GM18517 (cell line): ENCODE measurements around the gene ADAMTS17.

Experiments
- ATAC-seq: cut with Tn5 transposase; IDR thresholded peaks from one replicate; pipeline ENCODE4 v1.9.1; 2021; ENCODE audit warnings: mild to moderate bottlenecking, moderate library complexity; ENCODE audit not compliant: unreplicated experiment

Gene ADAMTS17

DNA sequence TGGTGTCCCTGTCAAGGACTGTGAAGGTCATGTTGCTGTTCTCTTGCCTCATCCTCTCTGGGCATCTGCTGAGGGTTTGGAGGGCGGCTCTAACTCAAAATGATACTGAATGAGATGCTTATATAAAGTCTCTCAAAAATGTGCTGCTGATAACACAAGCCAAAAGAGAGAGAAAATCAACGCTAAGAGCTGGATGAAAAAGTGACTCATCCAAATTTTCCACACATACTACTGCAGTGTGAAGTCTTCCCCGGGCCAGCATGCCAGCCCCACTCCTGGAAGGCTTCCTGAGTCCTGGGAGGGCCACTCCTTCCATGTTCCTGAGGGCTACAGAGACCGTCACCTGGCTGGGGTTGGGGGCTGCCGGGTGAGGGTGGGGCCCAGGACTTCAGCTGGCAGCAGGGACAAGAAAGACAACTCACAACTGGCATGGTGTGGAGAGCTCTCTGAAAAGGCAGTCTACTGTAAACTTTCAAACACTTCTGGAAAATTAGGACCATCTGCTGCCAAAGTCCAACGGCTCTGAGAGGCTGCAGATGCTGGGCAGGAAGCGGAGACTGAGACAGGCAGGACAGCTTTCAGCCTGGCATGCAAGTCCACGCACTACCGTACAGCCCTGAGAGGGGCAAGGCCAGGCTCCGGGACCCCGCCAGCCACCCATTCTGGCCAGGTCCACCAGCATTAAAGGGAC lies 200.3 kb downstream of the ADAMTS17 start:
- no peak for ATAC-seq

DNA sequence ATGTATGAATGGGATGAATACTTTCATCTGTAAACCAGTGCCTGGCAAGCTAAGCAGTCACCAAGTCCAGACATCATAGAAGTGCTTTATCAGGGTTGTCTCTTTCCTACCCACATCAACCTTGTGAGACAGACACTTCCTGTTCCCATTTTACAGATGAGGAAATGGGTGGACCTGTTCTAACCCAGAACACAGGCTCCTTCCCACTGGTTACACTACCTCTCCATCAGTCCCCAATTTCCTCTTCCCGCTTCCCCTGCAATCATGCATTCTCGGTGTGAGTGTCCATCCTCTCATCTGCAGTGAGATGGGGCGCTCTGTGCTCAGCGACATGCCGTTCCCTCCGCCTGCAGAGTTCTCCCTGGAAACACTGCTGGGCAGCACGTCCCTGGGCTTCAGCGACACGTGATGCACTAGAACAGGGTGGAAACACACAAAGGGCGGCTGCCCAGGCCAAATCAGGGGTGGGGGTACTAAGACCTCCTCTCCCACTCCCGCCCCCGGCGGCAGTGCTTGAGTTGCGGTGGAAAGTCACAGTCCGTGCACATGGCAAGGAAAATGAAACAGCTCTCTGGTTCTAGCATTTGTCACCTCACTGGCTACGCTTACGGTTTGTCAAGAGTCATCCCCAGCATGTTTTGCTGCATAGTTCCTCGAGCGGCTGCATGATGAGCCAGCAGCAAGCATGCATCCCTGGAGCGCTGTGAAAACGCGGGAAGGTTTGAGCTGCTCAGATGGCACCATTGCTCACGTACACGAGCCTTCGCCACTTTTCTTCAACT lies 201.1 kb downstream of the ADAMTS17 start:
- no peak for ATAC-seq

DNA sequence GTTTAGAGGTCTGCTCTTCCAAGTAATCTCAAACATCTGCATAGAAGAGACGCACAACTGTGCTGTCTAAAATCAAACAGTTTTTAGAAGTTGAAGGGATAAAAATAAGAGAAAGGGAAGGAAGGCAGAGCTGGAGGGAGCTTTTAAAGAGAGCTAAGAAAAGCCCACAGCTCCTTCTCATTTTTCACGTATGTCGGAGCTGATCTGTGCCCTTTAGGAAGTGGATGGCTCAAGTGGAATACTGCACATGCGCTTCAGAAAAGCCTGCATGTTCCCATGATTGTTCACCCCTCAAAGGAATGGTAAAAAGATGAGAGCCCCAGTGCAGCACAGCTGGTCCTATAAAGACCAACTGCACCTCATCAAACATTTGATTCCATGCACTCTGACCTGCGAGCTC lies 207.2 kb downstream of the ADAMTS17 start:
- no peak for ATAC-seq

DNA sequence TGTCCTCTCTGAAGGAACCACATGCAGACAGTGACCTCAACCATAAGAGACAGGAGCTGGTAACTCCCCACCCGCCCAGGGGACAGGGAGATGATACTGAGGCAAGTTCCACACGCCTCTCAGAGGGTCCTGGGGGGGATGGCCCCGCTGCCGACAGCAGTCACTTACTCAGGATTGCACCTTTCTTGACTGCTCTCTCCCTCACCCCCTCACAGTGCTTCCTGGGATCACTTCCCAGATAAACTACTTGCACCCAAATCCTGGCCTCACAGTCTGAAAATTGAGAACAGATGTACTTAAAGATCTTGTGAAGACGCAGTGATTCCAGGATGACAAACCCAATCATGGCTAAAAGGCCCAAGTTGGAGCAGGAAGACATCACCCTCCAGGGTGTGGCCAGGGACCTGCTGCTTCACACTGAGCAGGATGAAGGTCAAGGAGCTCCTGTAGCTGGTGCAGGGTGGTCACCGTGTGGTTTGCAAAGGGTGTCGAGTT lies 207.6 kb downstream of the ADAMTS17 start:
- no peak for ATAC-seq

DNA sequence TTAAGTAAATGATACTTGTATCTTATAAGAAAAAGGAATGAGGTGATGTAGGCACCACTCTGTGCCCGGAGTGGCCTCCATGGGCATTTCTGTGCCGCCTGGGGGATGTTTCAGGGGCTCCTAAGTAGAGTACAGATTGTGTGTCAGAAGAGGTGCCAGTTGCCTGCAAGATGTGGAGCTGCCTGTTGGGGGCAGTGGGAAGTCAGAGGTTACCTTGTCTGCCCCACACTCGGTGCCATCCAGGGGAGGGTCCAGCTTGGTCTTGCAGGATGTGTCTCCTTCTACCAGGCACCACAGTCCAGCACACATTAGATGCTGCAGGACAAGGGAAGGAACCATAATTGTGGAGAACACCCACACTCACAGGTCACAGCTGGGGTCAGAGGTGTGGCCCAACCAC lies 208.8 kb downstream of the ADAMTS17 start:
- ATAC-seq, result no peak

DNA sequence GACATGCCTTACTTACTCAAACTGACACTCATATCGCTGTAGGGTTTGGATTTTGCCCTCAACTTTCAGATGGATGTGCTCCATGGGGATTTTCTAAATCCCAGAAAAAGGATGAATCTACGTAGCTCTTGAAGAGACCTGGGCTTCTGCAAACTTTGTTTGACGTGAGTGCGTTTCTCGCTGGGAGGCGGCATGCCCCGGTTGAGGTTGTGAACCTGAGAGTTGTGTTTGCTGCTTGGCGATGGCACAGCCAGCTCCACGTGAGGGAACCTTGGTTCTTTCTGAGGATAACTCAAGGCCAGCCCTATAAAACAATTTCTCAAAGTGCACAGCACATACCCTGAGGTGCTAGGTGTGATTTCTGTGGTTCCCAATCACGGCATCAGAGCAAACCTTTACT lies 209.5 kb downstream of the ADAMTS17 start:
- no peak for ATAC-seq

DNA sequence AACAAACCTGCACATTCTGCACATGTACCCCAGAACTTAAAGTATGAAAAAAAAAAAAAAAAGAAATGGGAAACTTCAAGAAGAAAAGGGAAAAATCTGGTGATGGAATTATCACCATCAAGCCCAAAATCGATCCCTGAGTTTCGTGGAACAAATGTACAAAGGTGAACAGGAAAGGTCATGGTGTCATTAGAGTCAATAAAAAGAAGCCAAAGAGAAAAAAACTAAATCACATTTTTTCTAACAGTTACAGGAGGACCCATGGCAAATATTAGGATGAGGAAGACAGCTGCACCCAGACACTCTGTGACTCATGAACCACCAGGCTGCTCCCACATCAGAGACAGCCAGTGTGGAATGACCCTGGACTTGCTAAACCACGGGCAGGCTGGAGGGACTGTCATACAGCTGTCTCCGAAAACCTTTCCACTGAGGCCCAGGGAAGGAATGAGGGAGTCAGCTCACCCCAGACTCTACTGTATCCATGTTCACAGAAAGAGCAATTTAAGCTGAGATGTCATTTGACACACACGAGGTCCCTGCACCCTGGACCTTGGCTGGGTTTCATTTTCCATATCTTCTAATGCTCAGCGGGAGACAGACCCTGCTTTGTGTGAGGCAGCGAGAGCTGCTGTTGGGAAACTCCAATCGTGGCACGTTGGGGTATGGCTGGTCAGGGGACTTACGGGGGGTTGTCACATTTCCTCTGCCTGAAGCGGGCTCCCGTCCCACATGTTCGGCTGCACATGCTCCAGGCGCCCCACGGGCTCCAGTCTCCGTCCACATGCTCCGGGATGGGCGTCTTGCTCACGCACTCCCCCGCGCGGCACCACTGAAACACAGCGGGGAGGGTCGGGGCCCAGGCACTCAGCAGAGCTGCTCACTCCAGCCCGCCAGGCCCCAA lies 210.2 kb downstream of the ADAMTS17 start:
- ATAC-seq, result no peak

DNA sequence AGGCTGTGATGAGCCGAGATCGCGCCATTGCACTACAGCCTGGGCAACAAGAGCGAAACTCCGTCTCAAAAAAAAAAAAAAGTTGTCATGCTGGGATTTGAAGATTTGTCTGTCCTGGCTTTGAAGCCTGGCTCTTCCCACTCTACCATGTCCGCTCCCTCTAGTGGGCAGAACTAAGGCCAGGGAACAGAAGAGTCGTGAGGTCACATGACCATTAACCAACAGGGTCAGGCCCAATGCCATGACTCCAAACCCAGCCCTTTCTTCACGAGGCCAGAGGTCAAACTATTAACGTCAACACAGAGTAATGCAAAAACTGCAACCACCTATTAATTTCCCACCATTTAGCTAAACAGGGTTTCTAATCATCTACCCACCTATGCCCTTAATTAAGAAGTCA lies 212.1 kb downstream of the ADAMTS17 start:
- no peak for ATAC-seq

DNA sequence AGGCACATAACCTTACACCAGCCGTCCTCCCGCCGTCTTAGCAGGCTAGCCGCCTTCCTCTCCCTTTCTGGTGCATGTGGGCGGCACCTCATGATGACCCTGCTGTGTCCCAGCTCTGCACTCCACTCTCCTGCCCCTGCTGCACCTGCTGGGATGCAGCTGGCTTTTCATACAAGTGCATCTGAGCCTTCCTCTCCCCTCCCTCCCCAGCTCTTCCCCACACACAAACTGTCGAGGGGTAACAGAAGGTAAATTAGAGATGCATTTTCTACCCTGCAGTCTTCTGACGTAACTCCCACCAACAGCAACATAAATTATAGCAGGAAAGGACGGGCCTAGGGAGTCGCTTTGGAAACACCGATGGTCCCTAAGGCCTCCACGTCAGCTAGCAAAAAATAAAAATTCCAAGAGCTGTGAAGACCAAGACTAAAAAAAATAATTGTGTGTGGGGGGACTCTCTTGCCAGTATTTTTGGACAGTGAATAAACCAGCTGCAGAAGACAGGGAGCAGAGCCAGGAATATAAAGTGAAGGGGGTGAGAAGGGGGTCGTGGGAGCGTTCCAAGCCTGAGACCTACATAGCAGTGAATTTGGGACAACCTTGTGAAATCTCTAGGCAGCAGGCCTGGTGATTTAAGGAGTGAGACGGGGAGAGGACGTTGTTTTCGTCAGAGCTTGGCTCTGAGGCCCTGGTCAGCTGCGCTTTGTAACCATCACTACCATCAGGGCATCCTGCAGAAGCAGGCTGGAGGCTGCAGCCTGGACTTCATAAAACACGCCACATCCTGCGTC lies 216.2 kb downstream of the ADAMTS17 start:
- ATAC-seq, result no peak

DNA sequence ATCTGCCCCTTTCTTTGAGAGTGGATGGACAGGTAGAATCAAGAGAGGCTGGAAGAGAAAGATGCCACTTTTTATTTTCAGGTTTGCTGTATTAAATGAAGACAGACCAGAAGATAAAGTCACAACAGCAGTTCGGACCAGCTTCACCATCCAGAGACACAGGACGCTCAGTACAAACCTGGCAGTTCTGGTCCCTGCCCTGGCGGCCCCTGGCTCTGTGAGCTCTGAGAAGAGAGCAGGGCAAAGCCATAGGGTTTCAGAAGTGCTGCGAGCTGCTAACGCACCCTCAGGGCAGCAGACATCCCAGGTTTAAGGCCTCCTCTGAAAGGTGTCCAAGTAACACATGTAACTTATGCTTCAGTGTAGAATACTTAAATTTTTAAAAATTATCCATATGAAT lies 216.8 kb downstream of the ADAMTS17 start:
- no peak for ATAC-seq

DNA sequence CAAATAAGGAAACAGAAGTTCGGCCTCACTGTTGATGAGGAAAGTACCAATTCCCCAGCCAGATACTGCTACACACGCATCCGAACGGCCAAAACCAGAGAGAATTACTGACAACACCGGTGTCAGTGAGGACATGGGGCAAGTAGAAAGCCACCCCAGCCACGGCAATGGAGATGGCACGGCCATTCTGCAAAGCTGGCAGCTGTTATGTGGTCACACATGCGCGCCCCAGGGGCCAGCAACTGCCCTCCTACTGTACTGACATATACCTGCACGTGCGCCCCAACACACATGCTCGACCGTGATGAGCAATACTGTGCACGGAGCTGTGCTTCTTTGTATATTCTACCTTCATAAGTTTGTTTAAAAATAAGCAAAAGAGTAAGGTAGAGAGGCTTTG lies 217.4 kb downstream of the ADAMTS17 start:
- no peak for ATAC-seq

DNA sequence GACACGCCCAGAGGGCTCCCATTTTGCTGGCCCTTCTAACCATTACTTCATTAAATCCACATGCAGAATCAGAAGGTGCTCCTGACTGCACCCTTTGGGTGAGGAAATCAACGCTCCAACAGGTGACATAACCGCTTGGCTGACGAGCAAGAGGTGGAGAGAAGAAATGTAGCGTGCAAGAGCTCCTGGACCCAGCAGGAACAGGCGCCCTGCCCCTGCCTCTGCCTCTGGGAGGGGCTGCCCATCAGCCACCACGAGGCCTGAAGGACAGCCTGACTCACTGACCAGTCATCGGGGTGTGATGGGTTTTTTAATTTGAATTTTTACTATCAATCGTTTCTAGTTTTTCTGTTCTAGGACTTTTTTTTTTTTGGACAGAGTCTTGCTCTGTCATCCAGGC lies 218.2 kb downstream of the ADAMTS17 start:
- ATAC-seq, result no peak

DNA sequence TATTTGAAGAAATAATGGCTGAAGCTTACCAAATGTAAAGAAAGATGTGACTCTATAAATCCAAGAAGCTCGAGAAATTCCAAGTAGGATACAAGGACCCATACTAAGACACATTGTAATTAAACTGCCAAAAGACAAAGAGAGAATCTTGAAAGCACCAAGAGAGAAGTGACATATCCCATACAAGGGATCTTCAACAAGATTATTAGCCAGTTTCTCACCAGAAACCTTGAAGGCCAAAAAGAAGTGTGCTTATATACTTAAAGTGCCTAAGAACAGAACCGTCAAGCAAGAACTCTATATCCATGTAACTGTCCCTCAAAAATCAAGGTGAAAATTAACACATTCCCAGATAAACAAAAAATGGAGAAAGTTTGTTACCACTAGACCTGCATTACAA lies 220.5 kb downstream of the ADAMTS17 start:
- ATAC-seq, result no peak

DNA sequence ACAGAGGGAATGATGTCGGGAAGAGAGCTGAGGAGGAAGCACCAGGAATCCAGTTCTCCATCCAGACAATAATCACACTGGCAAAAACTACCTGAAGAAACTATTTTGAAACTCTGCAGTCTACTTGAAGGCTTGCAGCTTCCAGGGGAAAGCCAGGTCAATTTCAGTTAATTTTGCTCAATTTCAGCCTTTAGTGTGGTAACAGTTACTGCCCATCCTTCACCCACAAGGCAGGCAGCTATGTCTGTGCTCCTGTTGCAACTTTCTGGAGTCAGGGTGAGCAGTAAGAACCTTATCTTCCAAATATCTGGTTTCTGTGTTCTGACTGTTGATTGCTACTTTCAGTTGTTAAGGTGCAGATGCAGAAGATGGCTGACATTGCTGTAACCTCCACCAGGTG lies 221.7 kb downstream of the ADAMTS17 start:
- no peak for ATAC-seq

DNA sequence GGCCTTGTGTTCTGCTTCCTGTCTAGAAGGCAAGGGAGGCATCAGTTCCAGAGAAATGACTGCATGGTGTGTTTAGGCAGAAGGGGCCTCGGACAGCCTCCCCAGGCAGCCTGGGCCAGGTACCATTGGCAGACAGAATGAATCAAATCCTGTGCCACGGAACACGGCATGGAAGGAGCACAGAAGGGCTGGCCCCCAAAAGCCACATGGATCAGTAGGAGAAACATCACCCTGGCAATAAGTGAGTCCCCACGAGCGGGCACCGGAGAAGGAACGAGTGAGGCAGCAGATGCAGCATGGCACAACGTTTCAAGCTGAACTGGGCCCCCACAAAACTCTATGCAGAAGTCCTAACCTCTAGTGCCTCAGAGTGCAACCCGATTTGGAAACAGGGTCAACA lies 223.2 kb downstream of the ADAMTS17 start:
- ATAC-seq, result no peak

DNA sequence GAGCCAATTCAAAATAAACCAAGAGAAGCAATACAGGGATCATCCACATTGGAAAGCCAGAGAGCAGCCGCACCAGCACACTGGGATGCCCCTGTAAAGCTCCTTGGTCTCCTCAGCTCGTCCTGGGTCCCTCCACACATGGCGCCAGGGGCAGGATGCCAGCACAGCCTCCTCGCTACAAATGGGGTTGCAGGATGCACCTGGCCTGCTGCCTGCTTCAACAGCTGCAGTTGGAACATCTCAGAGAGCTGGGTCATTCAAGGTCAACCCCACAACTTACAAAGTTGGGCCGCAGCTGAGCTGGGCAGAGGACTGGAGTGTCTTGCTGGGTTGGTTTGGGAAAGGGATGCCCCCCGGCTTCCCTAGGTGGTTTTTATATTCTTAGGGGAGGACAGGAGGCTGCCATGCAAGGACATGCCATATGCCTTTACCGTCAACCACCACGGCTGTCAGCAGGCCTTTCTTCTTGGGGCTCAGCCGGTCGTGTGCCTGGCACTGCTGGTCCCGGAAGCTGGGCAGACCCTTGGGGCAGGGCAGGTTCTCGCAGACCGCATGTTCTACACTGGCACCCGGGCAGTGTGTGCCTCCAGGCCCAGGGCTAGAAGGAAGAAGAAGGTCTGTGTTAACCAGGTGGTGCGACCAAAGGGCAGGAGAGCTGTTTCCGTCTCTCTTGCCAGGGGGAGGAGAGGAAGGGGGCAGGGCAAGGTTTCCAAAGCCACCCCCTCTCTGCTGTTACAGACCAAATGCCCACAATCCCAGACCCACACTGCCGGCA lies 225.2 kb downstream of the ADAMTS17 start:
- ATAC-seq, result no peak

DNA sequence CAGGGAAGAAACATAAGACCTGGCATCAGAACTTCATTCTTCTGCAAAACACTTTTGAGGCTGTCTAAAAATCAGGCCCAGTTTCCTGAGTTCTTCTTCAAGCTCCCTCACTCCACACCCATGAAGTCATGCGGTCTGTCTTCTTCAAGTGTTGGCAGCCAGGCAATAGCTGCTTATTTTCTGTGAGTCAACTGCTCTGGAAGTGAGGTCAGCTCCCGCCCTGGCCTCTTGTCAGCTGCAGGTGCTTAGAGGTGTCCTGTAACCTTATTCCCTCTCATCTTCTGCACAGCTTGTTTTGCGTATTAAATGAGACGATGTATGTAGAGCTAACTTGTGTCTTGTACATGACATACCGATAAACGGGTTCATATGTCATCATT lies 226.1 kb downstream of the ADAMTS17 start:
- ATAC-seq, result no peak

DNA sequence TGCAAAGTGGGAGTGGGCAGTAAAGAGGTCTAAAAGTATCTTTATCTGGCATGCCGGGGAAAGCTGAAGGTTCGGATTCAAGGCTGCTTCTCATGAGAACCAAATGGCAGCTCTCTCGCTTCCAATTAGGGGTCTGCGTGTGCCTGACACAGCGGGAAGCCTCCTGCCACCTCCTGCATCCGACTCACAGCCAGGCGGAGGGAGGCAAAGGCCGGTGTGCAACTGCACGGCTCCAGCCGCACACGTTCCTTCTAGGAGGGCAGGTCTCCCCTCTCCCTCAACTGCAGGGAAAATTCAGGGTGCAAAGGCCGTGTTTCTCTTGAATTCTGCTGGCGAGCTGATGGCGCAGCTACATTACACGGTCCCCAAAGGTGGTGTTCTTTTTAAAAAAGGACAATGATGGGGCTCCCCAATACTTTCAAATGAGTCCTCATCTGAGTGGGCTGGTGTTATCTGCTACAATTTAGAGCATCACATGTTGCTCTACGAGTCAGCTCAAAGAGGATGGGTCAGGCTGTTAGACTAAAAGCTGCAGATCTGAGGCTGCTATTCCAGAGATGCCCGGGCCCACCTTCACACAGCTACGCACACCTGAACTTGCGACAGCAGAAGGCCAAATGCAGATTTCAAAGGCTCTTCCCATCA lies 226.6 kb downstream of the ADAMTS17 start:
- no peak for ATAC-seq

DNA sequence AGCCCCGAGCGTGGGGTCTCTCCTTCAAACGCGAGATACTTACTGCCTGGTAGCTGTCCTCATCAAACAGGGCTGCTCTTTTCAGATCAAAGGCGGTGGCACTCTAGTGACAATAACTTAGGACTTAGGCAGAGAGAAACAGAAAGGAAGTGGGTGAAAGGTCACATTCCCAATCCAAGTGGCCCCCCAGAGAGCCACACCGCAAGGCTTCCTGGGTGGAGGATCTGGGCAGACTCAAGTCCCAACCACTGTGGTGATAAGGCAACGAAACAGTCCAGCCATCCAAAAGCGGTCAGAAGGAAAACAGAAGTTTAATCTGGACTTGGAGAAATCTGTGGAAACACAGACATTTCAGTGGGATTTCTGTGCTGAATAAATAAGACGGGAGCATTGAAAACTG lies 227.2 kb downstream of the ADAMTS17 start:
- no peak for ATAC-seq
